ENCODE measurements around the gene GALK1.

GALK1 gene

GRCh38 chr17:75720656-75721462 lies 44.1 kb downstream of the GALK1 start, which contains the start of gene ITGB4:
Gene ITGB4, plus strand, starts transcription at chr17:75721459. Its CDS starts 3,245 bp downstream, at chr17:75724704.
- Histone ChIP-seq H3K27me3 (ENCODE audit: insufficient read depth, low read length) (peaks cover 9% of the 10 kb centered on the region; the same call in 1 of the 2 replicates), H3K4me3 (ENCODE audit: low read depth, low read length, poor library complexity, severe bottlenecking) (peak within 1 kb of the TSS; percentile 62), H2AFZ (ENCODE audit: low read length) (no peak within 1 kb of the TSS), H3K4me1 (ENCODE audit: insufficient read depth, low read length, severe bottlenecking) (peaks cover 5% of the 10 kb centered on the region), H3K9me2 (ENCODE audit: low read depth, low read length) (no peaks in the 10 kb centered on the region), H3F3A (ENCODE audit: insufficient read depth, low read length) (no peaks in the 10 kb centered on the region), H3K79me2 (ENCODE audit: insufficient read depth, low read length) (no peaks in the 10 kb centered on the region), H3K9me3 (ENCODE audit: low read length) (no peaks in the 10 kb centered on the region), H3K36me3 (ENCODE audit: insufficient read depth, low read length) (no peaks in the 10 kb centered on the region), H3K27ac (ENCODE audit: low read depth, low read length, poor library complexity, severe bottlenecking) (no peak within 1 kb of the TSS), H3K9ac (ENCODE audit: low read length) (peak within 1 kb of the TSS; percentile 54), H3K4me2 (ENCODE audit: low read length) (peak within 1 kb of the TSS; percentile 80), H4K20me1 (ENCODE audit: insufficient read depth, low read length) (no peaks in the 10 kb centered on the region)
- TF ChIP-seq CTCF (IDR thresholded peaks at IDR 0.05; ENCODE audit: low read length) (no peak), EZH2 (IDR thresholded peaks at IDR 0.05; ENCODE audit: borderline replicate concordance, low read length) (no peak)

DNA sequence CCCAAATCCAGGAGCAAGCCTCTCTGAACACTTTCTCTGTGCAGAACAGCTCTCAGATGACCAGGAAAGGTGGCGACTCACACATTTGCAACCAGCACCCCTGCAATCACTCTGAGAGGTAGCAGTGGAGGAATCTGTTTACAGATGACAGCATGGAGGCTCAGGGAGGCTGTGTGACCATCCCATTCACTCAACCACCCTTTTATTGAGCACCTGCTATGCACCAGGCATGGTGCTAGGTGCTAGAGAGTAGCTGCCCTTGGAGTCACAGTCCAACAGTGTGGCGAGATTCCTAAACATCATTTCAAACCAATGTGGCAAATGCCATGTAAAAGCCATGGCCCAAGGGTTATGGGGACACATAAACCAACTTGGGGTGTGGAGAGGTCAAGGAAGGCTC lies 45.3 kb downstream of the GALK1 start:
- peaks cover 9% of the 10 kb centered on the region; the same call in 1 of the 2 replicates for H3K27me3 ChIP-seq (ENCODE audit: insufficient read depth, low read length)
- H3F3A ChIP-seq (ENCODE audit: insufficient read depth, low read length) = no peaks in the 10 kb centered on the region
- H3K36me3 ChIP-seq (ENCODE audit: insufficient read depth, low read length) = no peaks in the 10 kb centered on the region
- H3K4me1 ChIP-seq (ENCODE audit: insufficient read depth, low read length, severe bottlenecking) = peaks cover 5% of the 10 kb centered on the region
- no peak overlapping the region for H3K4me2 ChIP-seq (ENCODE audit: low read length)
- H3K4me3 ChIP-seq (ENCODE audit: low read depth, low read length, poor library complexity, severe bottlenecking) = no peak overlapping the region
- no peak overlapping the region for H2AFZ ChIP-seq (ENCODE audit: low read length)
- H4K20me1 ChIP-seq (ENCODE audit: insufficient read depth, low read length) = no peaks in the 10 kb centered on the region
- H3K9ac ChIP-seq (ENCODE audit: low read length) = no peak overlapping the region
- no peaks in the 10 kb centered on the region for H3K9me2 ChIP-seq (ENCODE audit: low read depth, low read length)
- no peak overlapping the region for H3K27ac ChIP-seq (ENCODE audit: low read depth, low read length, poor library complexity, severe bottlenecking)
- TF ChIP-seq EZH2 (IDR thresholded peaks at IDR 0.05; ENCODE audit: borderline replicate concordance, low read length) (no peak), CTCF (IDR thresholded peaks at IDR 0.05; ENCODE audit: low read length) (no peak)
- no peaks in the 10 kb centered on the region for H3K9me3 ChIP-seq (ENCODE audit: low read length)
- no peaks in the 10 kb centered on the region for H3K79me2 ChIP-seq (ENCODE audit: insufficient read depth, low read length)

- TF ChIP-seq CTCF (IDR thresholded peaks at IDR 0.05; ENCODE audit: low read length) (no peak), EZH2 (IDR thresholded peaks at IDR 0.05; ENCODE audit: borderline replicate concordance, low read length) (no peak)
- no peaks in the 10 kb centered on the region for H4K20me1 ChIP-seq (ENCODE audit: insufficient read depth, low read length)
- no peaks in the 10 kb centered on the region for H3K9me3 ChIP-seq (ENCODE audit: low read length)
- H2AFZ ChIP-seq (ENCODE audit: low read length) = no peak overlapping the region
- H3K36me3 ChIP-seq (ENCODE audit: insufficient read depth, low read length) = peaks cover 12% of the 10 kb centered on the region
- H3K4me1 ChIP-seq (ENCODE audit: insufficient read depth, low read length, severe bottlenecking) = no peaks in the 10 kb centered on the region
- H3K27me3 ChIP-seq (ENCODE audit: insufficient read depth, low read length) = 0 out of 2 replicates have a peak, but pooled peaks cover under 1% of the 10 kb centered on the region
- H3K27ac ChIP-seq (ENCODE audit: low read depth, low read length, poor library complexity, severe bottlenecking) = no peak overlapping the region
- no peak overlapping the region for H3K4me2 ChIP-seq (ENCODE audit: low read length)
- no peak overlapping the region for H3K9ac ChIP-seq (ENCODE audit: low read length)
- H3F3A ChIP-seq (ENCODE audit: insufficient read depth, low read length) = no peaks in the 10 kb centered on the region
- no peaks in the 10 kb centered on the region for H3K79me2 ChIP-seq (ENCODE audit: insufficient read depth, low read length)
- no peak overlapping the region for H3K4me3 ChIP-seq (ENCODE audit: low read depth, low read length, poor library complexity, severe bottlenecking)
- H3K9me2 ChIP-seq (ENCODE audit: low read depth, low read length) = no peaks in the 10 kb centered on the region
Observed at GRCh38 chr17:75712446-75712845, 52.5 kb downstream of the GALK1 start.
